Astrocyte of the hippocampus (primary cell): ENCODE results near the gene USP10.
"Not testable (repeated sequence)": the region's sequence is repeated elsewhere in the genome, so short reads cannot be mapped to it uniquely, and the experiment has no call there.

Experiments used
- DNase-seq: peaks from one replicate; pipeline ENCODE4 v3.0.0; 2011; ENCODE audit warnings: low read depth, low spot score

The USP10 gene

DNA sequence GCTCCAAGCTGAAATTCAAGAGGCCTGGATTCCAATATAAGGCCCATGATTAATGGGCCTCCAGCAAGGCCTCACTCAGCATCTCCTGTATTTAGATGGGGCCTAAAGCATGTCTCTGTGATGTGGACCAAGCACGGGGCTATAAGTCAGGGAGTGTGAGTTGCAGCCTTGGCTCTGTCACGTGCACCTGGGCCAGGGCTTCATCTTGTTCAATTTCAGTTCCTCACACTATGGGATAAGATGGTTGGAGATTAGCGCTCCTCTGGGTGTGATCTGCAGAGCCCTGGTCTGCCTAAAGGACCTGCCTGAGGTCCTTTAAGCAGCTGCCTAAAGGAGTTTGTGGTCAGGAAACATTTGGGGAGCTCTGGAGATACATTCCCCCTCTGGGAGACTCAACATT is 26.2 kb upstream of the USP10 start:
- DNase-seq = no peak

DNA sequence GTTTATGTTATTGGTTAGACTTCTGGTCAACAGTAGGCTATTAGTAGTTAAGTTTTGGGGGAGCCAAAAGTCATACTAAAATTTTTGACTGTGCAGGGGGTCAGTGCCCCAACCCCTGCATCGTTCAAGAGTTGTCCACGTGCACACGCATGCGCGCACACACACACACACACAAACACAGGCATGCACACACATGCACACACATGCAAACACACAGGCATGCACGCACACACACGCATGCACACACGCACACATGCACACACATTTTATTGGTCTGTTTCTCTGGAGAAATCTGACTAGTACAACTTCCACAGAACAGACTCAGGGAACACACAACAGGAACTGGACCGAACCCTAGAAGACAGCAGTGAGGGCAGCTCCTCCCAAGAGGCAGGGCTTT is 24.4 kb upstream of the USP10 start:
- DNase-seq = no peak

DNA sequence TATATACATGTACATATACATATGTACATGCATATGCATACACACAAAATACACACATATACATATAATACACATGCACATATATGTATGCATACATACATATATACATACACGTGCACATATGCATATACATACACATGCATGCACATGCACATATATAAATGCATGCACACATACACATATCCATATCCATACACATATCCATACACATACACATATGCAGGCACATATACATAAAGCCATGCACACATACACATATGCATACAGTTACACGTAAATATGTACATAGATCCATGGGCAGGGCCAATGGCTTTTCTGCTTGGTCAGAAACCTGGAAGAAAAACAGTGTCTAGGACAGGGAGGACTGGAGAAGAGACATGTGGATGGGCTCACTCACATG is 23.9 kb upstream of the USP10 start:
- DNase-seq = no peak

DNA sequence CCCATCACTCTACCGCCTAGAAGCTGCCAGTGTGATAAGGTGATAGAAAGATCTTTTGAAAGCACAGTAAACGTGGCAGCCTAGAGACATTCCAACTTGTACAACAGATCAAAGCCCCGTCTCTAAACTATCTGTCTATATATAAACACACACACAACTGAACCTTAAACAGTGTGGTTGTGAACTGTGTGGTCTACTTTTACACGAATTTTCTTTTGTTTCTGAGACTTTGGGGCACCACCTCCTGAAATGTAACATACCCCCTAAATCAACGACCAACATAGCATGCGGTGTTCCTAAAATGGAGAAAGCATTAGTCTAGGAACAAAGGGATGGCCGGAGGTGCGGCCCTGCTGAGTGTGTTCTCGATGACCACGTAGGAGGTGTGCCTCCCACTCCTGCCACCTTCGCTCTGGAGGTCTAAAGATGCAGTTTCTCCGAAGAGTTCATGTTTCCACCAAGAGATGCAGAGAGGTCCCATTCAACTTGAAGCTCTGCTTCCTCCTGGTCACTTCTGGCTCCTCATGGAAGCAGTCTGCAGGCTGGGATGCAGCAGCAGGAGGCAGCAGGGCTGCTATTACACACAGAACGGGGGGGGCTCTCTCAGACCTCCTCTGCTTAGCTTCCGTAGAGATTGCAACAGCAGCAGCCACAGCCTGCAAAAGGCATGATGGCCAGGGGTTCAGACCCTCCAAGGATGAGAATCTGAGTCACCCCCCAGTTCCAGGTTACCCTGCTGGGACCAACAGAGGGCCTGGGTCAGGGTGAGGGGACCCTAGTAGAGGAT is 22.6 kb upstream of the USP10 start:
- no peak for DNase-seq

DNA sequence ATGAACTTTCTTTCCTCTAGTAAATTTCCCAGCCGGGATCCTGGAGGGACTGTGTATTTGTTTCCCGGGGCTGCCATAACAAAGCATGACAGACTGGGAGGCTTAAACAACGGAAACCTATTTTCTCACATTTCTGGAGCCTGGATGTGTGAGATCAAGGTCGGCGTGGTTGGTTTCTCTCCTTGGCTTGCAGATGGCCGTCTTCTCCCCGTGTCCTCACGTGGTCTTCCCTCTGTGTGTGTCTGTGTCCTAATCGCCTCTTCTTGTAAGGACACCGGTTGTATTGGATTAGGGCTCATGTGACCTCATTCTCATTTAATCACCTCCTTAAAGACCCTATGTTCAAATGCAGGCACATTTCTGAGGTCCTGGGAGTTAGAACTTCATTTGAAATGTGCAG is 22.0 kb upstream of the USP10 start:
- DNase-seq = no peak

DNA sequence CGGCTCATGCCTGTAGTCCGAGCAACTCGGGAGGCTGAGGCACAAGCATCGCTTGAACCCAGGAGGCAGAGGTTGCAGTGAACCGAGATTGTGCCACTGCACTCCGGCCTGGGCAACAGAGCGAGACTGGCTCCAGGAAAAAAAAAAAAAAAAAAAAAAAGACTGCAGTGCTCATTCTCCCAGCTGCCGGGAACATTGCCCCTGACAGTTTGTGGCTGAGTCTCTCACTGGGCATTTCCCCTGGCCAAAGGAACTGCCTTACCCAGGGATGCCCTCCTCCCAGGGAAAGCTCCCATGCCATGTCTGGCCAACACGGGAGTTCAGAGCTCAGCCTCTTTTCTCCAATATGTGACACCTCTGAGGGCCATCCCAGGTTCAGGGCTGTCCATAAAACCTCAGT is 21.3 kb upstream of the USP10 start:
- no peak for DNase-seq

DNA sequence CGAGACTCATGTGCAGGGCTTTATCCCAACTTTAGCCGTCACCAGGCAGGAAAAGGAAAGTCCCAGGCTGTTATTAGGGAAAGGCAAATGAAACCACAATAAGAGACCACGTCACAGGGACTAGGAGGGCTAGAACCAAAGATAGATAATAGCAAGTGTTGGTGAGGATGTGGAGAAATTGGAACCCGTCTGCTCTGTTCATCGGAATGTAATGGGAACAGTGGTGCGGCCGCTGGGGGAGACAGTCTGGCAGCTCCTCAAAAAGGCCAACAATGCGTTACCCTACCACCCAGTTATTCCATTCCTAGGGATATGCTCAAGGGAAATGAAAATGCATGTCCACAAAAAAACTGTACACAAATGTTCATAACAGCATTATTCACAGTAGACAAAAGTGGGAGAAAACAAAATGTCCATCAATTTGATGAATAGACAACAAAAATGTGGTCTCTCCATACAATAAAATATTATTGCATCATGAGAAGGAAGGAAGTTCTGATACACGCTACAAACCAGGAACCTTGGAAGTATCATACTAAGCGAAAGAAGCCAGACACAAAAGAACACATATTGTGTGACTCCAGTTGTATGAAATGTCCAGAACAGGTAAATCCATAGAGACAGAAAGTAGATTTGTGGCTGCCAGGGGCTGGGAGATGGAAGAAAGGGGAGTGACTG is 19.5 kb upstream of the USP10 start:
- DNase-seq = no peak

DNA sequence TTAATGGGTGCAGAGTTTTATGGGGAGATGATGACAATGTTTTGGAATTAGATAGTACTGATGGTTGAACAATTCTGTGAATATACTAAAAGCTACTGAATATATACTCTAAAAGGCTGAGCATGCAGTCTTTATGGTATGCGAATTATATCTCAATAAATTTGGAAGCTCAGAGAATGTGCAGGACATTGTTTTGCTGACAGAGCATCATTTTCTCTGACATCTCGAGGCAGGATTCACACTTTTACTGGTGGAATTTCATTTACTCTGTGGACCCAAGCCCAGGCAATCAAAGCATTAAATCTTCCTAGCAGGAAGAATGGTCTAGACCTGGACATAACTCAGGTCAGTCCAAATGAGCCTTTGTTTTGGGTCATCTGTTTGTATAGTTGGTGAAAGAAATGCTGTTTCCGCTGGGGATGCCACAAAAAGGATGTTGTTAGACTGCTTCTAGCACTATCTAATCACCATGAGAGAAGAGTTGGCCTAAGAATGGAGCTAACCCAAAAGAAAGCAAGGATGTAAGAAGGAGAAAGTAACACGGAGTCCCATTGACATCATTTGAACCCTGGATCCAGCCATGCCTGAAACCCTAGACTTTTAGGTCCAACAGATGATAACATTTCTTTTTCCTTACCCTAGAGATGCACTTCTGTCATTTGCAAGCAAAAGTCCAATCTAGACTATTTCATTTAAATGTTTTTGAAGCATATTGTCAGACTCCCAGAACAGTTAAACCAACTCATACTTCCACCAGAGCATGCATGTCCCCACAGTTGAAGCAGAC is 18.8 kb upstream of the USP10 start:
- no peak for DNase-seq

DNA sequence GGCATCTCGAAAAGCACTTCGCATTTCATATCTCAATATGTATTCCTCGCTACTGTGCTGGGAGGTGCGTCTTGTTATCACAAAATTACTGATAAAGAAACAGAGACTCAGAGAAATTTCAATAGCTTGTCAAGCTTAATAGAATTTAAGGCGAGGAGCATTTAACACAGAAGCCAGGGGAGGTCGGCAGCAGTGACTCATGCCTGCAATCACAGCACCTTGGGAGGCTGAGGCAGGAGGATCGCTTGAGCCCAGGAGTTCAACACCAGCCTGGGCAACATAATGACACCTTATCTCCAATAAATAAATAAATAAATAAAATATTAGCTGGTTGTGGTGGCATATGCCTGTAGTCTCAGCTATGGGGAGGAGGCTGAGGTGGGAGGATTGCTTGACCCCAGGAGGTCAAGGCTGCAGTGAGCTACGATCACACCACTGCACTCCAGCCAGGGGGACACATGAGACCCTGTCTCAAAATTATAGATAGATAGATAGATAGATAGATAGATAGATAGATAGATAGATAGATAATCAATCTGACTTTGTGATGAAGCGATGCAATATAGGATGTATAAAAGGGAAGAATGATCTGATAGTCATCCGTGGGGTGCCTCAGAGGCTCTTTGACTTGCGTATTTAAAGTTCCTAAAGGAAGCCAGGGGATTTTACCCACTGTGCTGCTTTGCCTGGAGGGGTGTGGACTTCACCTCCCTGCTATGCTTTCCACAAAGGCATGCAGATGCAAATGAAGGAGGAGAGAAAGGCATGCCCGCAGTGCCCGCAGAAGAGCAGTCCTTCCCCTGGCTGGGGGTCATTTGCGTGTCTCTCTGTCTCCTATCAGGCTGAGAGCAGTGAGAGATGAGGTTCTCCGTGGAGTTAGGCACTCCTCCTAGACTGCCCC is 15.9 kb upstream of the USP10 start:
- DNase-seq = peak; percentile 34

DNA sequence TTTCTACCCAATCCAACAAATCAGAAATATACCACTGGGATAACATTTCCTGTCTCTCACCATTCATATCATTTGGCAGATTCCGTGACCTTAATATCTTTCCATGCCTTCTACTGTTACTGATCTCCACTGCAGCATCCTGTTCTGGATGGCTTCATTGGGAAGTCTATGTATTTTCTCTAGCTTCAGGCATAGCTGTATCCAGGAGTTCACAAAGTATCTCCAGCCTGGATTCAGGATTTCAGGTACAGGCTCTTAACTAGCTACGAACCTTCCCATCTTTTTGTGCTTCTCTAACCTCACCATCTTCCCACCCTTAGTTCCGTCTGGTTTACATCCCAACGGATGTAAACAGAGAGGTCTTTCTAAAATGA is 15.2 kb upstream of the USP10 start:
- no peak for DNase-seq

DNA sequence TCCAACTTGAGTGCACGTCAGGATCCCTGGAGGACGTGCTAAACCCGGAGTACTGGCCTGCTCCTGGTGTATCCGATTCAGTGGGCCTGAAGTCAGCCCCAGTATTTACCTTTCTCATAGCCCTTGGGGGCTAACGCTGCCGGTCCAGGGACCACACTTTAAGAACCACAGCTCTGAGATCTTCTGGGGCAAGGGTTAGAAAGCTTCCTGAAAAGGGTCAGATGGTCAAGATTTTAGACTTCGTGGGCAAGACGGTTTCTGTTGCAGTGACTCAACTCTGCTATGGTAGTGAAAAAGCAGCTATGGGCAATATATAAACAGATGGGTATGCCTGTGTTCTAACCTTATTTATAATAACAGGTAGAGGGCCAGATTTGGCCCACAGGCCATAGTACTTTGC is 14.6 kb upstream of the USP10 start:
- DNase-seq = no peak

DNA sequence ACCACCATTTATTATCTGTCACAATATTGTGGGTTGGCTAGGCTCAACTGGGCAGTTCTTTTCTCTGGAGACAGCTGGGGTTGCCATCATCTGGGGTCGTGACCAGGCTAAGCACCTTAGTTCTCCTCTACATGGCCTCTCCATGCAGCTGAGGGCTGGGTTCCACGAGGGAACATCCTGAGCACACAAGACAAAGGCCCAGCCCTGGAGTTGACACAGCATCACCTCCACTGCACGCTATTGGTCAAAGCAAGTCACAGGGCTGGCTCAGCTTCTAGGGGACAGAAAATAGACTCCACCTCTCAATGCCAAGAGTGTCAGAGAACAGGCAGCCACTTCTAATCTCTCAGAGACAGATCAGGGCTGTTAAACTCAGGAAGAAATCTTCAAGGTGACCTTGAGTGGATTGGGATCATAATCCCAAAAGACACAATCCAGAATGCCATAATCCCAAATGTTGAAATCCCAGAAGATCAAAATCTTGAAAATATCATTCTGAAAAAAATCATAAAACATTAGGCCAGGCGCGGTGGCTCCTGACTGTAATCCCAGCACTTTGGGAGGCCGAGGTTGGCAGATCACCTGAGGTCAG is 13.0 kb upstream of the USP10 start:
- DNase-seq = no peak

DNA sequence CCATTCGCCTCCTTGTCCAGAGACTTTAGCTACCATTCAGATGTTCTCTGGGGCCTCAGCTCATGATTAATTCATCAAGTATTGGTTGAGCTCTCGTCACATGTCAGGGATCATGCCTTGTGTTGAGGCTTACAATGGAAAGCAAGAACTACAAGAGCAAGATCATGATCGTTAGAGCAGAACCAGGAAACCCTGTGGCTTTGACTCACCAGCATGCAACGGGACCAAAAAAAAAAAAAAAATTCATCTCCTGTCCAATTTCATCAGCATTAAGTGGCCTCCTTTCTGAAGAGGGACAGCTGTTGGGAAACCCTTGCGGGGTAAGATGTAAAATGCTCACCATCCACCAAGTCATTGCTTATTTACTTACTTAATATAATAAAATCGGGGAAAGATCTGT is 12.1 kb upstream of the USP10 start:
- DNase-seq = peak; percentile 79

DNA sequence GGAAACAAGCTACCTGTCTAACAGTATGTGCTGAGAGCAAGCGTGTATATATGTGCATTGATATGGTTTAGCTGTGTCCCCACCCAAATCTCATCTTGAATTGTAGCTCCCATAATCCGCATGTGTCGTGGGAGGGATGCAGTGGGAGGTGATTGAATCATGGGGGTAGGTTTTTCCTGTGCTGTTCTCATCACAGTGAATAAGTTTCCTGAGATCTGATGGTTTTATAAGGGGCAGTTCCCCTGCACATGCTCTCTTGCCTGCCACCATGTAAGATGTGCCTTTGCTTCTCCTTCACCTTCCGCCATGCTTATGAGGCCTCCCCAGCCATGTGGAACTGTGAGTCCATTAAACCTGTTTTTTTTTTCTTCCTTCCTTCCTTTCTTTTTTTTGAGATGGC is 11.6 kb upstream of the USP10 start:
- not testable (repeated sequence) for DNase-seq

DNA sequence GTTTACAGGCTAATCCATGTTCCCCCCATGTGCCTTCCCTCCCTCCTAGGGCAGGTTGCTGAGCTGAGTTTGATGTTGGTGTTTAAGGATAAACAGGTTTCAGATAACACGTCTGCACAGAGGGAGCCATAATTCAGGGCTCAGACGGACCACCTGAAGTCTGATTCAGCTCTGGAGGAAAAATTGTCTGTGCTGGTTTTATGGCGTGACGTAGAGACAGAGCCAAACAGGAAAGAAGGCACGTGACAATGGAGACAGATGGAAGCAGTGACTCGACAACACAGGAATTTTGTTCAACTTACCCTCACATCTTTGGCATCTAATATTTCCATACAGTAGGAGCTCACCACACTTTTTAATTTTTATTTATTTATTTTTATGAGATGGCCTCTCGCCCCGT is 10.7 kb upstream of the USP10 start:
- DNase-seq = peak; percentile 61

DNA sequence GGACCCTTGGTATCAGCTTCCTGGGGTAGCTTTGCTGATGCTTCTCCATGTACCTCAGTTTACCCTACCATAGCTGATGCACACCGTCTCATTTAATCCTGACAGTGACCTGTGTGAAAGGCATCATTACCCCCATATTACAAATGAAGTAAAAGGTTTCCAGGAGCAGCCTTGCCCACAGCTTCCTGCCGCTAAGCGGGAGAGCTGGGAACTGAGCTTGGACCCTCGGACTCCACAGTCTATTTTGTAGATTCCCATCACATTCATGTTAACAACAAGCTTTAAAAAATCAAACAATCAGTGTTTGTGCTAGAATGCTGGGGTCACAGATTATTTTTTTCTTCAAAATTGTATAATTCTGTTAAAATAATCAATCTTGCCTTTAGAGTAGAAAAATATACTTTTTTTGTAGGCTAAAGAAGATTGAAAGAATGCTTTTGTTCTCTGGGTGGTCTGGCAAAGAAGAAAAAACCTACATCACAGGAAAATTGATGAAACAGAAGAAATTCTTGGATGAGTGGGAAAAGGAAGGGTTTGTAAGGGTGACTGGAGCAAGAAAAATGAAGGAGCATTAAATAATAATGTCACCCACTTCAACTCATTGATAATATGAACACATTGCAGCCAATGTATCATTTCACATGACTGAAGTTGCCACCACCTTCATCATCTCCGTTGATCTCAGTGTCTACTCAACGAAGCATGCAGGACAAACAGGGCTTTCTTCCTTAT is 9.5 kb upstream of the USP10 start:
- no peak for DNase-seq

DNA sequence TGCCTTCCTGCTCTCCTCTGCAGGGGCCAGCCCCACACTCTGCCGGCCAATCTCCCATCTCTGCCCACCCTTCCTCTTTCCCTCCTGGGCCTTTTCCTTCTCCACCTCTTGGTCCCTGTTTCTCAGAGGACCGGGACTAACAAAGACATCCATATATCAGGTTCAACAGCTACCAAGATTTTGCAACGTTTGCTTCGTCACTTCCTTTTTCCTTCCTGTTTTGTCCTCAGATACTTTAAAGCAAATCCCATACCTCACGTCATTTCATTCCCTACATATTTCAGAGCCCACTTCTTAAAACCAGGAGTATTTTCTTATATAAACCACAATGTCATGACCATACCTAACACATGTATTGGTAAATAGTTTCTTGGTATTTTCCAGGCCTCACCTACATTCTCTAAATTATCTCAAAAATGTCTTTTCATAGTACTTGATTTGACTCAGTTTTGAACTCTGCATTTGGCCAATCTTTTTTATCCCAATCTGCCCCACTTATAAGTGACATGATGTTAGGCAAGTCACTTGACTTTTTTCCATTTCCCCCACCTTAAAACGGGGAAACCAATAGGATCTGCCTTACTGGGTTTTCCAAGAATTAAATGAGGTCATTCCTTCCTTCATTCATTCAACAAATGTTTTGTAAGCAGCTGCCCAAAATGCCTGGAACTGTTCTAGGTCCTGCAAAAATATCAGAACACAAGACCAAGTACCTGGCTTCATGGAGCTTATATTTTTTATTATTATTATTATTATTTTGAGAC is 7.2 kb upstream of the USP10 start:
- no peak for DNase-seq

DNA sequence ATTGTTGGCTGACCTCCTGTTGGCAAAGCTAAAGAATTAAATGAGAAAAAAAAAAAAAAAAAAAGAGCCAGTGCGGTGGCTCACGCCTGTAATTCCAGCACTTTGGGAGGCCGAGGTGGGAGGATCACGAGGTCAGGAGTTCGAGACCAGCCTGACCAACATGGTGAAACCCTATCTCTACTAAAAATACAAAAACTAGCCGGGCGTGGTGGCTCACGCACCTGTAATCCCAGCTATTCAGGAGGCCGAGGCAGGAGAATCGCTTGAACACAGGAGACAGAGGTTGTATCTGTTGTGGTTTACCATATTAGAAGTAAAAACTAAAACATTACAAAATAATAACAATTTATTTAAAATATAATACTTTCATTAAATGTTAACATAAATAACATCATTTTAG is 5.9 kb upstream of the USP10 start:
- DNase-seq = not testable (repeated sequence)

DNA sequence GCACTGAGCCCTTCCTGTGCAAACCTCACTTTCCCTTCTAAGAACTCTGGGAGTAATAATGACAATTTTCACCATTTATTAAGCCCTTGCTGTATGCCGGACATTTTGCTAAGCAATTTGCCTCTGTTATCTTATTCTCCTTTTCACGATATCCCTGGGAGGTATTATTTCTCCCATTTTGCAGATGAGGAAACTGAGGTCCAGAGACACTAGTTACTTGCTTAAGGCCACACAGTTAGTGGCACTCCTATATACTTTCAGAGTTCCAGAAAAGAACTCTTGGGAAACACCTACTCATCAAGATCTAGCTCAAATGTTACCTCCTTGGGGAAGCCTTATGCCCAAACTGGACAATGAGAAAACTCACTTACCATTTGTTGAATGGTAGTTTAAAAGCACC is 4.8 kb upstream of the USP10 start:
- DNase-seq = no peak

DNA sequence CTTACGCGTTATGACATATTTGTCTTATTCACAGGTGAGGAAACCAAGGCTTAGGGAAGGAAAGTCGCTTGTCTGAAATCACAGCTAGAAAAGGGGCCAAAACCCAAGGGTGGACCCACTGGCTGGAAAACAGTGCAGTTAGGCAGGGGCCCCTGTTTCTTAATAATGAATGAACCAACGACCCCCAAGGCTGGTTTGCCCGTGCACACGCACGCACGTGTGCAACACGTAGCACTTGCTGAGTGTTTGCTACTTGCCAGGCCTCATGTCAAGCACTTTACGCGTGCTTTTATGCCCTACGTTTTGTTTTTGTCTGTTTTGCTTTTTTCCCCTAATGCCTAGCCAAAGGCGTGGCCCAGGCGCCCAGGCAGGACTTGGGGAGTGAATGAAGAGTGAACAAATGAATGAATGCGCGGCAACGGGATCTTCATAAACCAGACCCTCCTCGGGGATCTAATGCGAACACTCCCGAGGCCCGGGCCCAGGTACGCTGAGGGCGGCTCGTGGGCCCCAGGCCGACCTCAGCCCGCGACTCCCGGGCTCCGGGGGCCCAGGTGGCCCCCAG is 571 bp upstream of the USP10 start:
- DNase-seq = no peak
